Measurements from ENCODE around the gene NDUFS8. TPM values are rescaled to one million over a fixed set of nuclear protein-coding genes. Genes with fewer than 3 reads are reported as not detected.

The NDUFS8 gene
- total RNA-seq, 2 experiments from 2014 or later, result 112 to 128 TPM

GRCh38 chr11:68082481-68082880 lies 52.0 kb downstream of the NDUFS8 start:
- H3K36me3 Mint-ChIP-seq (ENCODE audit: low read depth), result no peaks in the 10 kb centered on the region
- DNase-seq, result no peak
- H3K9me3 Mint-ChIP-seq, result no peaks in the 10 kb centered on the region
- POLR2A ChIA-PET, result no interaction called here
- no peak overlapping the region for H3K4me3 Mint-ChIP-seq
- no peak overlapping the region for H3K27ac Mint-ChIP-seq
- H3K27me3 Mint-ChIP-seq, result no peaks in the 10 kb centered on the region
- H3K4me1 Mint-ChIP-seq, result no peaks in the 10 kb centered on the region
- CTCF ChIA-PET, result no interaction called here

GRCh38 chr11:68083517-68083916 lies 53.0 kb downstream of the NDUFS8 start:
- CTCF ChIA-PET, result no interaction called here
- Mint-ChIP-seq H3K36me3 (ENCODE audit: low read depth) (no peaks in the 10 kb centered on the region), H3K27me3 (no peaks in the 10 kb centered on the region), H3K4me3 (no peak overlapping the region), H3K27ac (no peak overlapping the region), H3K9me3 (no peaks in the 10 kb centered on the region), H3K4me1 (no peaks in the 10 kb centered on the region)
- POLR2A ChIA-PET, result no interaction called here
- no peak for DNase-seq

Other genes with a start within 250 kb of the NDUFS8 start
- gene UNC93B1, start 26.6 kb upstream of the NDUFS8 start, total RNA-seq, result 10 to 100 TPM; 41.7 to 42.0 TPM
- not detected for gene ALDH3B1, start 20.4 kb upstream of the NDUFS8 start, total RNA-seq
- gene TCIRG1, start 8.3 kb downstream of the NDUFS8 start, total RNA-seq, result 100 to 1,000 TPM; 295 TPM
- gene CHKA, start 90.7 kb downstream of the NDUFS8 start, total RNA-seq, result 1 to 10 TPM; 3.0 to 3.1 TPM
- gene KMT5B, start 182.6 kb downstream of the NDUFS8 start, total RNA-seq, result 10 to 100 TPM; 25.7 to 28.0 TPM
- gene C11orf24, start 241.3 kb downstream of the NDUFS8 start, total RNA-seq, result 10 to 100 TPM; 24.0 to 27.4 TPM

Measured in activated CD4-positive, alpha-beta memory T cell treated with anti-CD3 and anti-CD28 coated beads, Interleukin-2, amount 10 ng/mL, durations not matched to agents 7 days and 5 days (primary cell).